IPS DF 6.9 (cell line): ENCODE data around the gene NCKAP1.
"Not testable (repeated sequence)": the region's sequence is repeated elsewhere in the genome, so short reads cannot be mapped to it uniquely, and the experiment has no call there.

ENCODE experiments used
- DNase-seq: peaks from one replicate; pipeline ENCODE4 v3.0.0-alpha.2; 2013; ENCODE audit warnings: low read depth, low spot score
- H3K27ac ChIP-seq: one replicate; pipeline ENCODE4 v1.5.1; 2013; ENCODE audit warnings: low read length, control low read depth
- H3K27me3 ChIP-seq: 2 replicates; pipeline ENCODE4 v1.6.1; 2013; ENCODE audit warnings: mild to moderate bottlenecking, low read length; ENCODE audit not compliant: control insufficient read depth, insufficient read depth
- H3K36me3 ChIP-seq: 2 replicates; pipeline ENCODE4 v1.6.1; 2013; ENCODE audit warnings: low read length; ENCODE audit not compliant: control insufficient read depth, insufficient read depth
- H3K4me1 ChIP-seq: 2 replicates; pipeline ENCODE4 v1.6.1; 2013; ENCODE audit warnings: low read length; ENCODE audit not compliant: control insufficient read depth, insufficient read depth
- H3K4me3 ChIP-seq: 2 replicates; pipeline ENCODE4 v1.5.1; 2013; ENCODE audit warnings: mild to moderate bottlenecking, low read length
- H3K9me3 ChIP-seq: 2 replicates; pipeline ENCODE4 v1.6.1; 2013; ENCODE audit warnings: low read length, inconsistent platforms; ENCODE audit not compliant: control insufficient read depth, insufficient read depth
- WGBS: extraction: QIAGEN DNeasy Blood & Tissue Kit; methylation state at CpG from one replicate; pipeline ENCODE4 v1.1.7; 2013; ENCODE audit warnings: mixed read lengths, missing lambda C conversion rate; ENCODE audit not compliant: insufficient read length, insufficient coverage; 5-methylcytosine and 5-hydroxymethylcytosine counted together

Gene NCKAP1

DNA sequence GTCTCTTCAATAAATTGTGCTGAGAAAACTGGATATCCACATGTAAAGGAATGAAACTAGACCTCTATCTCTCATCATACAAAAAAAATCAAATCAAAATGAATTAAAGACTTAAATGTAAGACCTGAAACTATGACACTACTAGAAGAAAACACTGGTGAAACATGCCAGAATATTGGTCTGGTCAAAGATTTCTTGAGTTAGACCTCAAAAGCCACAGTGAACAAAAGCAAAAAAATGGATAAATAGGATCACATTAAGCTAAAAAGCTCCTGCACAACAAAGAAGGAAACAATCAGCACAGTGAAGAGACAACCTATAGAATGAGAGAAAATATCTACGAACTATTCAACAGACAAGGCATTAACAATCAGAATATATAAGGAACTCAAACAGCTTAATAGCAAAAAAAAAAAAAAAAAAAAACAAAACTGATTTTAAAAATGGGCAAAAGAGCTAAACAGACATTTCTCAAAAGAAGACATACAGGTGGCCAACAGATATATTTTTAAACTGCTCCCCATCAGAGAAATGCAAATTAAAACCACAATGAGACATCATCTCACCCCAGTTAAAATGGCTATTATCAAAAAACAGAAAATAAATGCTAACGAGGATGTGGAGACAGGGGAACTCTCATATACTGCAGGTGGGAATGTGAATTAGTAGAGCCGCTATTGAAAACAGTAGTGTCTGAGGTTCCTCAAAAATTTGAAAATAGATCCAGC is 66.3 kb downstream of the NCKAP1 start:
- Histone ChIP-seq H3K36me3 (no peaks in the 10 kb centered on the region), H3K27me3 (no peaks in the 10 kb centered on the region), H3K4me1 (no peaks in the 10 kb centered on the region), H3K9me3 (no peaks in the 10 kb centered on the region), H3K4me3 (no peak overlapping the region), H3K27ac (no peak overlapping the region)
- WGBS = no CpG with 5 or more reads among the region's 3 CpGs
- no peak for DNase-seq

DNA sequence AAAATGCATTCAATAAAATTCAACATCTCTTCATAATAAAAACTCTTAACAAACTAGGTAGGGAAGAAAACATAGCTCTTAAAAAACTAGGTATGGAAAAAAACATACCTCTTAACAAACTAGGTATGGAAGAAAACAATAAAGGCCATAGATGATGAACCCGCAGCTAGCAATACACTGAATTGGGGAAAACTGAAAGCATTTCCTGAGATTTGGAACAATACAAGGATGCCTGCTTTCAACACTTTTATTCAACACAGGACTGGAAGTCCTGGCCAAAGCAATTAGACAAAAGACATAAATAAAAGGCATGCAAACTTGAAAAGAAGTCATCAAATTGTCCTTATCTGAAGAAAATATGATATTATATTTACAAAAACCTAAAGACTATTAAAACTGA is 67.8 kb downstream of the NCKAP1 start:
- no peaks in the 10 kb centered on the region for H3K36me3 ChIP-seq

DNA sequence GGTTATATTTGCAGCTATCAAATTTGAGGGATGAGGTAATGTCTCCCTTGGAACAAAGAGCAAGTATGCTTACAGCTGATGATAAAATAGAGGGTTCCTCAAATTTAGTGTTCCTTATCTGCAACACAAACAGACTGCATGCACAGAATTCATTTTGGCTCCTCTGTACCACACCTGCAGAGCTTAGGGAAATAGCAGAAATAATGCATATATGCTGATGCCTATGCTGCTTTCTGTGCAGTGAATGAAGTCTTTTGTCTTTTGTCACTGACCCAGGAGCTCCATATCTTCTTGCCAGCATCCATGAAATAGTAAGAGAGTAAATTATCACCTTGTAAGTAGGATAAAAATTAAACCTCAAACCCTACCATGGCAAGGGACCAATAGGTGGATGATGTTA is 69.8 kb downstream of the NCKAP1 start:
- Histone ChIP-seq H3K36me3 (peaks cover 2% of the 10 kb centered on the region; the same call in 1 of the 2 replicates), H3K9me3 (no peaks in the 10 kb centered on the region), H3K27me3 (no peaks in the 10 kb centered on the region), H3K4me1 (no peaks in the 10 kb centered on the region), H3K27ac (no peak overlapping the region), H3K4me3 (no peak overlapping the region)
- no peak for DNase-seq

More for the DNA sequence above, 67.8 kb downstream of the NCKAP1 start:
- no peaks in the 10 kb centered on the region for H3K27me3 ChIP-seq
- WGBS = no CpG with 5 or more reads among the region's 1 CpG
- H3K4me1 ChIP-seq = no peaks in the 10 kb centered on the region
- DNase-seq = no peak
- H3K27ac ChIP-seq = no peak overlapping the region
- H3K9me3 ChIP-seq = no peaks in the 10 kb centered on the region
- no peak overlapping the region for H3K4me3 ChIP-seq

DNA sequence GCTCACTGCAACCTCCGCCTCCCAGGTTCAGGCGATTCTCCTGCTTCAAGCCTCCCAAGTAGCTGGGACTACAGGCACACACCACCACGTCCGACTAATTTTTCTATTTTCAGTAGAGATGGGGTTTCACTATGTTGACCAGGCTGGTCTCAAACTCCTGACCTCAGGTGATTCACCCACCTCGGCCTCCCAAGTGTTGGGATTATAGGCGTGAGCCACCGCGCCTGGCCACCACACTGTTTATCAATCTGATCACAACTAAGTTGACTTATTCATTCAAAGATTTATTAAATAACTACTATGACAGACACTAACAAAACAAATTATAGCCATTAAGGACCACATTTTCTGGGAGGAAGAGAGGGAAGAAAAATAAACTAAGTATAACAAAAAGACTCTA is 71.9 kb downstream of the NCKAP1 start:
- not testable (repeated sequence) for H3K36me3 ChIP-seq, H3K4me1 ChIP-seq, DNase-seq, H3K4me3 ChIP-seq, H3K27ac ChIP-seq, H3K9me3 ChIP-seq, H3K27me3 ChIP-seq
- WGBS = no CpG with 5 or more reads among the region's 8 CpGs

DNA sequence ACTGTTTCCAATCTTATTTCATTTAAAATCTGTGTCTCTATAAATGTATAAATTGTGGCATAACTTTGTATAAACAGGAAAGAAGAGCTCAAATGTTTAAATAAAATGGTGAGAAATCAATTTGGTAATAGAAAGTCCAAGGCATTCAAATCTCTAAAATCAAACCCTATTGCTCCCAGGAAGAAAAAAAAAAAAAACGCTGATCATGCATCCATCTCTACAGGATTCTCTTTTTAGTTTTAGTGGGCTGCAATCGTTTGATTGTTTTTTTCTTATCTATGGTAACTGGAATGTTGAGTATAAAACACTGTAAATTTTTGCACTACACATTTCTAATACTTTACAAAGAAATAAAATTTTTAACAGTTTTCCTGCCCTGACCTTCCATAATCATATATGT is 75.6 kb downstream of the NCKAP1 start:
- Histone ChIP-seq H3K9me3 (no peaks in the 10 kb centered on the region), H3K27me3 (no peaks in the 10 kb centered on the region), H3K4me1 (no peaks in the 10 kb centered on the region), H3K36me3 (peaks cover 2% of the 10 kb centered on the region; the same call in 1 of the 2 replicates), H3K4me3 (no peak overlapping the region), H3K27ac (no peak overlapping the region)
- no CpG with 5 or more reads among the region's 2 CpGs for WGBS
- DNase-seq = no peak

DNA sequence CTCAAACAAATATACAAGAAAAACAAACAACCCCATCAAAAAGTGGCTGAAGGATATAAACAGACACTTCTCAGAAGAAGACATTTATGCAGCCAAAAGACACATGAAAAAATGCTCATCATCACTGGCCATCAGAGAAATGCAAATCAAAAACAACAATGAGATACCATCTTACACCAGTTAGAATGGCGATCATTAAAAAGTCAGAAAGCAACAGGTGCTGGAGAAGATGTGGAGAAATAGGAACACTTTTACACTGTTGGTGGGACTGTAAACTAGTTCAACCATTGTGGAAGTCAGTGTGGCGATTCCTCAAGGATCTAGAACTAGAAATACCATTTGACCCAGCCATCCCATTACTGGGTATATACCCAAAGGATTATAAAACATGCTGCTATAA is 77.4 kb downstream of the NCKAP1 start:
- not testable (repeated sequence) for H3K9me3 ChIP-seq, H3K27me3 ChIP-seq, H3K4me3 ChIP-seq, H3K4me1 ChIP-seq, H3K27ac ChIP-seq, DNase-seq, H3K36me3 ChIP-seq
- WGBS = no CpG with 5 or more reads among the region's 2 CpGs

DNA sequence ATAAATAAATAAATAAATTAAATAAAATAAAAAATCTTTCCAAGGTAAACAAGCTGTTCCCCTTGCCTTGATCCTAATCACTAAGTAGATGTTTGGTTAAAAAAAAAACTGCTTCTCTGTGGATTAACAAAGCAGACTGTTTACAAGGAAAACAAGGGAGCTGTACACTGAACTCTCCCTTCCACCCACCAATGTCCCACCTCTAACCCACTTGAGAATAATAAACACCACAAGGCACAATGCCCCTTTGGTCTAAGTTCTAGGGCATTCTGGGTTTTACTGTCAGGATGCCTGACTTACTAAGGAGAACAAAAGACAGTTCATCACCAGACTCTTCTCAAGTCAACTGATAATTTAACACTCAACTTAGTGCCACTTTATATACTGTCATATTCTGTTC is 83.5 kb downstream of the NCKAP1 start:
- H3K27ac ChIP-seq = no peak overlapping the region
- H3K36me3 ChIP-seq = peaks cover 2% of the 10 kb centered on the region; the same call in 1 of the 2 replicates
- H3K4me1 ChIP-seq = no peaks in the 10 kb centered on the region
- no peaks in the 10 kb centered on the region for H3K9me3 ChIP-seq
- no peak for DNase-seq
- no peak overlapping the region for H3K4me3 ChIP-seq
- H3K27me3 ChIP-seq = no peaks in the 10 kb centered on the region

DNA sequence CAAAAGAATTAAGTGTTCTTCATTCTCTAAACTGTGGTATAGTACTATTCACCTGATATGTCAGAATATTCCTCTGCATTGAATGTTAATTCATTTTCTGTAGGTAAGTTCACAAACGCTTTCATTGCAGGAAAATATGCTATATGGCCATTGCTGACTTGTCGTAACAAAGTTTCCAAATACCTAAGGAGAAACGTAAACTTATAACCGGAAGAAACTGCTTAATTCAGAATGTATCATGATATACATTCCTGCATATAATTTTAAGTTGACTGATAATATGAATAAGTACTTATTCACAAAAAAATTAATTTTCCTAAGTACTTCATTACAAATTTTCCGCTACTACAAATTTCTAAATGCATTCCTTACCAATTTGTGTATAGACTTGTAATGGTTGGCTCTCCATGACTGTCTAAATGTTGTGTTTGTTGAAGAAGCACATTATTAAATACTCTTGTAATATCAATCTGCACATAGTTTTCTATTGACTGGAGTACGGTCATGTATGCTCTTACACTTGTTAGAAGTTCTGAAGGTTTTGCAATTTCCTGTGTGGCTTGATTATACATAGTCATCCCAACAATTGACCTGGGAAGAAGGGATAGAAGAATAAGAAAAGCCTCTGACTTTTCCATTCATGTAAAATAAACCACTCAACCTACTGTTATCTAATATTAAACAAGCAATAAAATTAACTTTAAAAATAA is 85.4 kb downstream of the NCKAP1 start:
- Histone ChIP-seq H3K36me3 (peaks cover 4% of the 10 kb centered on the region; the same call in 1 of the 2 replicates), H3K27me3 (no peaks in the 10 kb centered on the region), H3K27ac (no peak overlapping the region), H3K9me3 (no peaks in the 10 kb centered on the region), H3K4me1 (no peaks in the 10 kb centered on the region), H3K4me3 (no peak overlapping the region)
- WGBS = 100% methylated on average over 1 of the region's 6 CpGs
- DNase-seq = no peak

DNA sequence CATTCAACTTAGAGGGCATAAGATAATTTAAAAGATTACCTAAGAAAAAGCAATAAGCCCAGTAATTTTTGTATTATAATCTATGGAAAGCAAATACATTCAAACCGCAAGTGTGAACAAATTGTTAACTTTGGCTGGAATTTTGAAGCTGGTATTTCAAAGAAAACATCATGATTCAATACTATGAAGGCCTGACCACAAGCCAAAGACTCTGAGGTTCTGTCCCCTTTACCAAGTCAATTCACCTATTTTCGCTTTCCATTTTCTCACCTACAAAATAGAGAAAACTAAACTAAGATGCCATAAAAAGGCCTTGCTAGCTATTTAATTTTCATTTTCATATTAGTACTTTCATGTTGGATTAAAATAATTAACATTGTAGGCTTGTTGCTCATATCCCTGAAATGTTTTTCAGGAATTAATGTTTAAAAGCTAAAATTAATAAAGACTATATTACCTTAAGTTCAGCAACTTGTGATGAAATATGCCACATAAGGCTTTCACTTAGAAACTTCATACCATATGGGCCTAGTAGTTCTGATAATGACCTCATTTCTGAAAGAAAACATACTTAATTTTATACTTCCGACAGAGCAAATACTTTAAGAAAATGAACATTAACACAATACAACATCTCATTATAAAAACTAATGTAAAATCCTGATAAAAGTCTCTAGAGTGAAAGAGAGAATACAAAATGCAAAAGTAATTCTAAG is 86.2 kb downstream of the NCKAP1 start:
- WGBS = 100% methylated on average over 1 of the region's 3 CpGs
- Histone ChIP-seq H3K27me3 (no peaks in the 10 kb centered on the region), H3K9me3 (no peaks in the 10 kb centered on the region), H3K4me1 (no peaks in the 10 kb centered on the region), H3K4me3 (no peak overlapping the region), H3K36me3 (peaks cover 4% of the 10 kb centered on the region; the same call in 1 of the 2 replicates), H3K27ac (no peak overlapping the region)
- DNase-seq = no peak

DNA sequence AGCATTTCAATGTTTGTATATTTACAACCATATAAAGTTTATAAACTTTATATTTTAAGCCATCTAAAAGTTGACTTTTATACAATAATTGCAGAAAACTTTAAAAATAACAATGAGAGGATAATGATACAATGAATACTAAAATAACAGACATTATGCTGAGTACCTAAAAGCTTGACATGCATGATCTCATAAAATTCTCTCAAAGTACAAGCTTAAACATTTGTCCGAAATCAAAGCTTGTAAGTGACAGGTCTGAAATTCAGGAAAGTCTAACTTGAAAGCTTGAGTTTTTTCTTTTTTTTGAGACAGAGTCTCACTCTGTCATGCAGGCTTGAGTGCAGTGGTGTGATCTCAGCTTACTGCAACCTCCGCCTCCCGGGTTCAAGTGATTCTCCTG is 87.7 kb downstream of the NCKAP1 start:
- H3K9me3 ChIP-seq = no peaks in the 10 kb centered on the region
- H3K27ac ChIP-seq = no peak overlapping the region
- DNase-seq = no peak
- no CpG with 5 or more reads among the region's 3 CpGs for whole genome bisulfite sequencing
- no peak overlapping the region for H3K4me3 ChIP-seq
- H3K4me1 ChIP-seq = no peaks in the 10 kb centered on the region
- H3K27me3 ChIP-seq = no peaks in the 10 kb centered on the region
- peaks cover 4% of the 10 kb centered on the region; the same call in 1 of the 2 replicates for H3K36me3 ChIP-seq
